Measurements from ENCODE around the gene HSD17B8. TPM values are rescaled to one million over a fixed set of nuclear protein-coding genes. Genes with fewer than 3 reads are reported as not detected.

HSD17B8 gene
- polyA plus RNA-seq, 1 of the 3 experiments (the other 2 are of a cell fraction): 37.5 TPM

DNA sequence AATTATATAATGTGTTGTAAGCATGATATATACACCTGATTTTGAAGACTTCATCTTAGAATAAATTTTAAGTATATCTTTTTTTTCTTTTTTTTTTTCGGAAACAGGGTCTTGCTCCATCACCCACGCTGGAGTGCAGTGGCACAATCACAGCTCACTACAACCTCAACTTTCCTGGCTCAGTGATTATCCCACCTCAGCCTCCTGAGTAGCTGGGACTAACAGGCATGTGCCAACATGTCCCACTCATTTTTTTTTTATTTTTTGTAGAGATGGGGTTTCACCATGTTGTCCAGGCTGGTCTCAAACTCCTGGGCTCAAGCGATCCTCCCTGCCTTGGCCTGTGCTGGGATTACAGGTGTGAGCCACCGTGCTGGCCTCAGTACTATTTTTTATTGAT, 50.1 kb downstream of the HSD17B8 start:
- H3K27me3 ChIP-seq (ENCODE audit: insufficient read depth): no peaks in the 10 kb centered on the region
- H3K9me2 ChIP-seq: no peaks in the 10 kb centered on the region
- ChIA-PET POLR2A (interaction anchor here (0.6 to 1.5 kb wide), 2 partner anchors 17 to 44 kb away, joined by 3 read pairs; partner anchors contain the start of genes RPS18 and VPS52), CTCF (interaction anchor here (0.6 to 1.6 kb wide), 6 partner anchors 17 to 416 kb away, joined by 3 to 4 read pairs (median 3); partner anchors contain the start of genes RPS18, TAP2 and VPS52)
- no peak for DNase-seq
- H3K36me3 ChIP-seq (replicated peaks in 1 of 2; ENCODE audit: control insufficient read depth in 1 of 2, insufficient read depth in 2 of 2, low read length in 1 of 2): peaks cover 7 to 33% of the 10 kb centered on the region in 2 experiments
- no peak overlapping the region for H3K4me2 ChIP-seq
- H3K27ac ChIP-seq (ENCODE audit: low read depth in 2 of 2, low read length in 1 of 2): no peak overlapping the region
- TF ChIP-seq JUND (IDR thresholded peaks at IDR 0.05) (no peak), SIN3A (IDR thresholded peaks at IDR 0.05; ENCODE audit: borderline replicate concordance, low read depth, low read length) (no peak), ELF1 (IDR thresholded peaks at IDR 0.05) (no peak), CHD2 (IDR thresholded peaks at IDR 0.05; ENCODE audit: low read length, partially characterized antibody) (no peak)
- no peak overlapping the region for H3K9ac ChIP-seq
- H3F3A ChIP-seq (replicated peaks; ENCODE audit: insufficient read depth): peaks cover 32% of the 10 kb centered on the region
- H3K9me3 ChIP-seq: no peaks in the 10 kb centered on the region
- peaks cover 12 to 21% of the 10 kb centered on the region in 2 experiments; a peak in 3 of 4 replicates for H3K4me1 ChIP-seq (ENCODE audit: control insufficient read depth in 1 of 2, insufficient read depth in 2 of 2, low read depth in 1 of 2, low read length in 1 of 2)
- peaks cover 10% of the 10 kb centered on the region; the same call in 1 of the 2 replicates for H3K79me2 ChIP-seq (ENCODE audit: insufficient read depth)
- no peak overlapping the region for H2AFZ ChIP-seq (ENCODE audit: low read depth)
- H4K20me1 ChIP-seq (ENCODE audit: insufficient read depth): no peaks in the 10 kb centered on the region
- no peak overlapping the region for H3K4me3 ChIP-seq (ENCODE audit: low read depth in 2 of 2, low read length in 1 of 2)
- 96% methylated on average over 4 of the region's 4 CpGs for WGBS (ENCODE audit: low lambda C conversion rate)

Small RNA genes lying within 50 kb of the gene (small RNA-seq; reads per million reads assigned to genes)
- gene MIR219A1 (0.98 to 49.9 (median 6.0) reads per million in 7 experiments), gene RNY4P10 (0 to 1.6 (median 0) reads per million in 7 experiments)

Other genes with a start within 250 kb of the HSD17B8 start
- gene BRD2, start 236.1 kb upstream of the HSD17B8 start, polyA plus RNA-seq (2012; rRNA removed): 104 and 116 TPM in 2 replicates
- gene HLA-DOA, start 195.1 kb upstream of the HSD17B8 start, polyA plus RNA-seq (2012; rRNA removed): not detected in 2 replicates
- gene HLA-DPA1, start 131.0 kb upstream of the HSD17B8 start, polyA plus RNA-seq (2012; rRNA removed): 1.6 and 1.9 TPM in 2 replicates
- gene HLA-DPB1, start 128.7 kb upstream of the HSD17B8 start, polyA plus RNA-seq (2012; rRNA removed): 1.0 and 2.0 TPM in 2 replicates
- gene COL11A2, start 12.2 kb upstream of the HSD17B8 start, polyA plus RNA-seq (2012; rRNA removed): 0.99 and 1.1 TPM in 2 replicates
- 45.8 and 61.0 TPM in 2 replicates for gene RXRB, start 4.0 kb upstream of the HSD17B8 start, polyA plus RNA-seq (2012; rRNA removed)
- gene SLC39A7, start 3.8 kb upstream of the HSD17B8 start, polyA plus RNA-seq (2012; rRNA removed): 129 and 138 TPM in 2 replicates
- gene RING1, start 3.8 kb downstream of the HSD17B8 start, polyA plus RNA-seq (2012; rRNA removed): 55.1 and 61.3 TPM in 2 replicates
- gene VPS52, start 67.2 kb downstream of the HSD17B8 start, polyA plus RNA-seq (2012; rRNA removed): 74.0 and 90.7 TPM in 2 replicates
- gene RPS18, start 67.4 kb downstream of the HSD17B8 start, polyA plus RNA-seq (2012; rRNA removed): 12,112 and 13,423 TPM in 2 replicates
- gene B3GALT4, start 72.5 kb downstream of the HSD17B8 start, polyA plus RNA-seq (2012; rRNA removed): 0.55 and 0.56 TPM in 2 replicates
- gene WDR46, start 84.6 kb downstream of the HSD17B8 start, polyA plus RNA-seq (2012; rRNA removed): 153 and 172 TPM in 2 replicates
- gene PFDN6, start 84.9 kb downstream of the HSD17B8 start, polyA plus RNA-seq (2012; rRNA removed): 182 and 213 TPM in 2 replicates
- gene RGL2, start 94.3 kb downstream of the HSD17B8 start, polyA plus RNA-seq (2012; rRNA removed): 59.4 and 71.2 TPM in 2 replicates
- gene TAPBP, start 109.4 kb downstream of the HSD17B8 start, polyA plus RNA-seq (2012; rRNA removed): 27.9 and 44.5 TPM in 2 replicates
- gene ZBTB22, start 113.1 kb downstream of the HSD17B8 start, polyA plus RNA-seq (2012; rRNA removed): 19.5 and 22.2 TPM in 2 replicates
- gene DAXX, start 118.3 kb downstream of the HSD17B8 start, polyA plus RNA-seq (2012; rRNA removed): 46.9 and 51.4 TPM in 2 replicates
- 29.6 and 35.9 TPM in 2 replicates for gene KIFC1, start 187.2 kb downstream of the HSD17B8 start, polyA plus RNA-seq (2012; rRNA removed)
- 48.7 and 59.0 TPM in 2 replicates for gene PHF1, start 206.4 kb downstream of the HSD17B8 start, polyA plus RNA-seq (2012; rRNA removed)
- 349 and 444 TPM in 2 replicates for gene CUTA, start 213.5 kb downstream of the HSD17B8 start, polyA plus RNA-seq (2012; rRNA removed)
- 5.9 and 8.8 TPM in 2 replicates for gene SYNGAP1, start 215.4 kb downstream of the HSD17B8 start, polyA plus RNA-seq (2012; rRNA removed)
- gene ZBTB9, start 249.9 kb downstream of the HSD17B8 start, polyA plus RNA-seq (2012; rRNA removed): 5.7 and 5.9 TPM in 2 replicates

All from SK-N-SH (cell line).